Rectal smooth muscle tissue (tissue), 1 donor: ENCODE results near the gene AGT.

Experiments
- H3K27ac ChIP-seq: one replicate; pipeline ENCODE4 v1.7.0; 2013; ENCODE audit warnings: low read depth, low read length, inconsistent platforms
- H3K27me3 ChIP-seq: one replicate; pipeline ENCODE4 v1.7.0; 2013; ENCODE audit warnings: low read length; ENCODE audit not compliant: control insufficient read depth, insufficient read depth
- H3K36me3 ChIP-seq: one replicate; pipeline ENCODE4 v1.7.0; 2013; ENCODE audit warnings: low read length; ENCODE audit not compliant: control insufficient read depth, insufficient read depth
- H3K4me1 ChIP-seq: one replicate; pipeline ENCODE4 v1.7.0; 2013; ENCODE audit warnings: low read length; ENCODE audit not compliant: control insufficient read depth, insufficient read depth
- H3K4me3 ChIP-seq: one replicate; pipeline ENCODE4 v1.7.0; 2013; ENCODE audit warnings: low read length
- H3K9ac ChIP-seq: one replicate; pipeline ENCODE4 v1.7.0; 2013; ENCODE audit warnings: low read length

Gene AGT

GRCh38 chr1:230709619-230710542, 4.0 kb downstream of the AGT start:
- H3K27ac ChIP-seq, result no peak overlapping the region
- H3K36me3 ChIP-seq, result no peaks in the 10 kb centered on the region
- H3K4me3 ChIP-seq, result no peak overlapping the region
- peaks cover 7% of the 10 kb centered on the region for H3K4me1 ChIP-seq
- no peaks in the 10 kb centered on the region for H3K27me3 ChIP-seq
- H3K9ac ChIP-seq, result no peak overlapping the region

- H3K36me3 ChIP-seq, result no peaks in the 10 kb centered on the region
- peaks cover 5% of the 10 kb centered on the region for H3K4me1 ChIP-seq
- no peaks in the 10 kb centered on the region for H3K27me3 ChIP-seq
- no peak overlapping the region for H3K9ac ChIP-seq
- H3K4me3 ChIP-seq, result no peak overlapping the region
- H3K27ac ChIP-seq, result no peak overlapping the region
Observed at GRCh38 chr1:230708631-230709580, 5.0 kb downstream of the AGT start.

DNA sequence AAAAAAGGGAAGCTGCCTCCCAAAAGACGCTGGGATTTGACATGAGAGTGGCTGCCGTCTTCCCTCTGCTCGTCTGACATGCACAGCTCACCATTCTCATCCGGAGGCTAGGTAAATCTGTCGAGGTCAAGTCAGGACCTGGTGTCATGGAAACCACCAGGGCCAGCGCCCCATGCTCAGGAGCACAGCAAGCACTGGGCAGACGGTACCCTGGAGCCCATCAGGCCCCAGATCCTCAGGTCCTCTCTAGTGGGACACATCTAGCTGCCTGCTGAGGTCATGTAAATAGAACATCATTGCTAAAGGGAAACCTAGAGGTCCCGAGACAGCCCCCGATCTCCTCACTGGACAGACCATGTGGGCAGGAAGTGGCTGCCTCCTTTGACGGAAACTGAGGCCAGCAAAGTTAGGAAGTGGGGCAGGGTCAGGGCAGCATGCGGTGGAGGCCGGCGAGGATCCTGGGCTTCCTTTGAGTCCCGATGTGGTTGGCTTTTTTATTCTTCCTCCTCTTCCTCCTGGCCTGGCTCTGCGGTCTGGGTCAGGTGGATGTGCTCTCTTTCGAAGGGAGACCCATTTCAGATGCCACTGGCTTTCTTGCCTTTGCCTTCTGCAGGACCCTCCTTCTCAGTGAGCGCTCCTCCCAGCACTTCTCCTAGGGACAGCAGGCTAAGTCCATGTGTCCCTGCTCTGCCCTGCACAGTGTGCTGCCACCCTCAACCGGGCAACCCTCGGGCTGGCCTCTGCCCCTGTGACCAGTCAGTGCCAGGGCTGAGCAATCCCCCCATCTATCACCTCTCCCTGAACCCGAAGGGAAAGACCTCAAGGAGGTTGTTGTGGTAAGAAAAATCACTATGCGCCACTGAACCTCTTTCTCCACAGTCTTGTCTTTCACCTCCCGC, 5.9 kb downstream of the AGT start:
- H3K27me3 ChIP-seq, result no peaks in the 10 kb centered on the region
- H3K9ac ChIP-seq, result no peak overlapping the region
- no peak overlapping the region for H3K27ac ChIP-seq
- H3K4me3 ChIP-seq, result no peak overlapping the region
- no peaks in the 10 kb centered on the region for H3K4me1 ChIP-seq
- no peaks in the 10 kb centered on the region for H3K36me3 ChIP-seq

DNA sequence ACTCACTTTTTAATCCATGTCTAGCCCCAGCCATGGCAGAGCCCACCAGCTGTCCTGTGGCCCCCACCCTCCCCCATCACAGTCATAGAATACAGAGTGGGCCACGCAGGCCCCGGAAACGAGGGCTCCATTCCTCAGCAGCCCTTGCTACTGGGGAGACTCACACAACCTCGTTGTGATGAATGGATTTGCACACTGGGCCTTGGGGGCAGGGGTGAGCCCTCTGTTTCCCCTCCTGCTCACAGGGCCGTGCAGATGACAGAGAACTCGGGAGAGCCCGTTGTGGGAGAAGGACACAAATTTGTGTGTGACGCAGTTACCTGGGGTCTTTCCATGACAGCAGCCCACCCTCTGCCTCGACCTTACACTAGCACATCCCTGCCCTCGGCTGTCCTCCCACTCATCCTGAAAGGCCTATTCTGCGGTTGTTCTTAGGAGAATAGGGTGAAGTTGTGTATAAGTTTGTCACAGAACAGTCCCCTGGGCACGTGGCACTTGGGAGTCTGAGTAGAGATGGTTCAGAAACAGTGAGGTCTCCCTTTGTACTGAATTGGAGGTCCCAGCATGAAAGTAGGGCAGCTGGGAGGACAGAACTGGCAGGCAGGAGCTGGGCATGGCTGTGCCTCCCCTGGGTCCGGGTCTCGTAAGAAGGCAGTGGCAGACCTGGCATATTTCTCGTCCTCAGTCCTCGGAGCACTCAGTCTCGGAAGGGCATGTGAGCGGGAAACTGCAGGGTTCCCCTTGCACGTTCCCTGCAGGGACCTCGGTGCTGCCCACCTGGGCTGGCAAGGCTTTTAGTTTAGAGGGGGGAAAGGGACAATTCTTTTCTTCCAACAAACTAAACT, 6.8 kb downstream of the AGT start:
- no peaks in the 10 kb centered on the region for H3K27me3 ChIP-seq
- H3K4me1 ChIP-seq, result no peaks in the 10 kb centered on the region
- H3K9ac ChIP-seq, result no peak overlapping the region
- H3K36me3 ChIP-seq, result no peaks in the 10 kb centered on the region
- no peak overlapping the region for H3K27ac ChIP-seq
- no peak overlapping the region for H3K4me3 ChIP-seq

DNA sequence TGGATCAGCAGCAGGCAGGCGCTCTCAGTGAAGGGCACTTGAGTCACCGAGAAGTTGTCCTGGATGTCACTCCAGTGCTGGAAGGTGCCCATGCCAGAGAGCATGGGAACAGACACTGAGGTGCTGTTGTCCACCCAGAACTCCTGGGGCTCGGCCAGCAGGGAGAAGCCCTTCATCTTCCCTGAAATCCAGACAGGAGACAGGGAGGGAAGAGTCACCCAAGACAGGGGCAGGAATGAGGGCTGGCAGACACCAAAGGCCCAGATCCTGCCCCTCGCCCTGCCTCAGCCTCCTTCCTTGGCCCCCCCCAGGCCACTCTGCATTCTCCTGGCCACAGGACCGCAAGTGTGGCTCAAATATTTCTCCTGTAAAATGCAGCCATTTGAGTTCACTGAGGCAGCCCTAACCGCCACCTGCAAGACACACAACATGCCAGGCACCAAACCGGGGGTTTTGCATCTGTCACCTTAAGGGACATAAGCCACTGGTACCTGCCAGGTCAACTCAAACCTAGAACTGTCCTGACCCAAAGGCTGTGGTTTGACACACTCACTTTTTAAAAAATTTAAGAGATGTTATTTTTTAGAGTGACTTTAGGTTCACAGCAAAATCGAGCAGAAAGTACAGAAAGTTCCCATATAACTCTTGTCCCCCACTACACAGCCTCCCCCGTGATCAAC, 7.8 kb downstream of the AGT start:
- Histone ChIP-seq H3K4me3 (no peak overlapping the region), H3K27ac (no peak overlapping the region), H3K36me3 (no peaks in the 10 kb centered on the region), H3K4me1 (no peaks in the 10 kb centered on the region), H3K9ac (no peak overlapping the region), H3K27me3 (no peaks in the 10 kb centered on the region)

GRCh38 chr1:230705289-230706019, 8.5 kb downstream of the AGT start:
- Histone ChIP-seq H3K4me1 (no peaks in the 10 kb centered on the region), H3K36me3 (no peaks in the 10 kb centered on the region), H3K9ac (no peak overlapping the region), H3K27ac (no peak overlapping the region), H3K4me3 (no peak overlapping the region), H3K27me3 (no peaks in the 10 kb centered on the region)

DNA sequence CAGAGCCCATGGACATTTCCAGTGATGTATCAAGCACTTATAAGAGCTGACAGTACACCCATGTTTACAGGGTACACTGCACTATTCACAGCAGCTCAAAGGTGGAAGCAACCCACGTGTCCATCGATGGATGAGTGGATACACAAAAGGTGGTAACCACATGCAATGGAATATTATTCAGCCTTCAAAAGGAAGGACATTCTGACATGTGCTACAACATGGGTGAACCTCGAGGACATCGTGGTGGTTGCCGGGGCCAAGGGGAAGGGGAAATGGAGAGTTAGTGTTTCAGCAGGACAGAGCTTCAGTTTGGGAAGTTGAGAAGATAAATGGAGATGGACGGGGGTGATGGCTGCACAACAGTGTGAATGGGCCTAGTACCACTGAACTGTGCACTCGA, 9.1 kb downstream of the AGT start:
- H3K4me1 ChIP-seq, result no peaks in the 10 kb centered on the region
- H3K27ac ChIP-seq, result no peak overlapping the region
- no peaks in the 10 kb centered on the region for H3K27me3 ChIP-seq
- no peak overlapping the region for H3K9ac ChIP-seq
- H3K36me3 ChIP-seq, result no peaks in the 10 kb centered on the region
- no peak overlapping the region for H3K4me3 ChIP-seq

- H3K36me3 ChIP-seq, result no peaks in the 10 kb centered on the region
- H3K9ac ChIP-seq, result no peak overlapping the region
- H3K27me3 ChIP-seq, result no peaks in the 10 kb centered on the region
- no peak overlapping the region for H3K27ac ChIP-seq
- H3K4me3 ChIP-seq, result no peak overlapping the region
- no peaks in the 10 kb centered on the region for H3K4me1 ChIP-seq
Observed at GRCh38 chr1:230703679-230704385, 10.1 kb downstream of the AGT start.

GRCh38 chr1:230702934-230703678, 10.8 kb downstream of the AGT start:
- Histone ChIP-seq H3K4me3 (no peak overlapping the region), H3K27me3 (no peaks in the 10 kb centered on the region), H3K4me1 (no peaks in the 10 kb centered on the region), H3K36me3 (no peaks in the 10 kb centered on the region), H3K27ac (no peak overlapping the region), H3K9ac (no peak overlapping the region)
